Kidney (tissue), 14 donors: ENCODE data around the gene VRK2. TPM values are rescaled to one million over a fixed set of nuclear protein-coding genes. Genes with fewer than 3 reads are reported as not detected.
"Not testable (repeated sequence)": the region's sequence is repeated elsewhere in the genome, so short reads cannot be mapped to it uniquely, and the experiment has no call there.

Experiments used
- DNase-seq, 5 donors: peaks; one replicate each; pipeline ENCODE4 v3.0.0-alpha.2; 2013 to 2020
- FAIRE-seq: peaks from 2 replicates; lab custom pipeline; 2012; peaks lifted over from hg19 to GRCh38; lab: Jason Lieb, UNC
- H3K27ac ChIP-seq, 2 donors: one replicate each; pipeline ENCODE4 v1.7.0; 2013; ENCODE audit warnings: low read depth in 2 of 2, low read length in 2 of 2, inconsistent platforms in 1 of 2
- H3K27me3 ChIP-seq: one replicate; pipeline ENCODE4 v1.7.1; 2013; ENCODE audit warnings: low read length, inconsistent platforms; ENCODE audit not compliant: control insufficient read depth, insufficient read depth
- H3K36me3 ChIP-seq, 3 donors: one replicate each; pipeline versions ENCODE4 v1.7.0 to v1.7.1; 2013; ENCODE audit warnings: low read length in 3 of 3, control low read depth in 1 of 3, inconsistent platforms in 1 of 3; ENCODE audit not compliant: insufficient read depth in 3 of 3, control insufficient read depth in 2 of 3
- H3K4me1 ChIP-seq, 3 donors: one replicate each; pipeline versions ENCODE4 v1.7.0 to v1.7.1; 2013; ENCODE audit warnings: low read length in 3 of 3, inconsistent platforms in 1 of 3, low read depth in 1 of 3; ENCODE audit not compliant: control insufficient read depth in 2 of 3, insufficient read depth in 2 of 3
- H3K4me3 ChIP-seq, 3 donors: one replicate each; pipeline versions ENCODE4 v1.7.0 to v1.8.1; 2013; ENCODE audit warnings: low read length in 3 of 3, control low read depth in 1 of 3, inconsistent platforms in 1 of 3
- H3K9ac ChIP-seq, 3 donors: one replicate each; pipeline versions ENCODE4 v1.7.0 to v1.7.1; 2013; ENCODE audit warnings: low read length in 3 of 3, control low read depth in 1 of 3, inconsistent platforms in 1 of 3
- H3K9me3 ChIP-seq, 3 donors: one replicate each; pipeline versions ENCODE4 v1.7.0 to v1.7.1; 2013; ENCODE audit warnings: low read length in 3 of 3, control low read depth in 1 of 3, inconsistent platforms in 1 of 3; ENCODE audit not compliant: control insufficient read depth in 2 of 3, insufficient read depth in 1 of 3
- CTCF ChIP-seq: IDR thresholded peaks from 3 replicates; pipeline ENCODE4 v1.5.1; 2012; ENCODE audit warnings: mild to moderate bottlenecking, moderate library complexity, borderline replicate concordance; ENCODE audit not compliant: insufficient read depth; ENCODE audit errors: extremely low read depth
- intact Hi-C: fragments of 100-400 bp; cut with DNase I; formaldehyde crosslinking; loops from one replicate; pipeline ENCODE4 v1.11.1; 2022
- polyA plus RNA-seq: library from polyadenylated mRNA; stranded (reverse); fragments of 350-450 nt; fragmentation: Illumina TruSeq; extraction: RNeasy Lipid Tissue Mini Kit (QIAGEN cat#74804); gene quantifications from one replicate; pipeline ENCODE4 v1.2.3, GENCODE V29; 2014; ENCODE audit warnings: low read depth, low replicate concordance; ENCODE audit not compliant: insufficient read depth
- total RNA-seq: library from RNA; stranded (reverse); fragmentation: NEBNext Ultra II Directional; extraction: Animal tissue kit (Norgen Biotek cat#: 25700); gene quantifications from one replicate; pipeline ENCODE4 v1.2.1, GENCODE V29; 2021
- donor health status: control.
- donor health status: control.
- donor health status: control.
- donor health status: control.
- donor health status: control.
- donor health status: DM: yes; HTN: yes; CAD: no.
- donor health status: Normal renal cell carcinoma (clear cell type).

The VRK2 gene
- total and polyA plus RNA-seq, 2 donors from 2014 or later, result 7.2 to 26.5 TPM

GRCh38 chr2:58182527-58182926 lies 135.9 kb downstream of the VRK2 start:
- TF ChIP-seq CTCF, result no peak
- DNase-seq, result no peak
- no peaks in the 10 kb centered on the region for H3K4me1 ChIP-seq
- no peaks in the 10 kb centered on the region for H3K9me3 ChIP-seq
- H3K27me3 ChIP-seq, result no peaks in the 10 kb centered on the region
- no peak overlapping the region for H3K27ac ChIP-seq
- no peak overlapping the region for H3K9ac ChIP-seq
- H3K36me3 ChIP-seq, result no peaks in the 10 kb centered on the region
- H3K4me3 ChIP-seq, result no peak overlapping the region
- no peak for FAIRE-seq
- intact Hi-C loops, result no loop called here

GRCh38 chr2:58186501-58186900 lies 139.9 kb downstream of the VRK2 start:
- H3K36me3 ChIP-seq, result no peaks in the 10 kb centered on the region
- no peaks in the 10 kb centered on the region for H3K4me1 ChIP-seq
- no peaks in the 10 kb centered on the region for H3K27me3 ChIP-seq
- intact Hi-C loops, result no loop called here
- H3K4me3 ChIP-seq, result no peak overlapping the region
- no peak overlapping the region for H3K9ac ChIP-seq
- no peak overlapping the region for H3K27ac ChIP-seq
- TF ChIP-seq CTCF, result no peak
- FAIRE-seq (no peak), DNase-seq (no peak)
- no peaks in the 10 kb centered on the region for H3K9me3 ChIP-seq

- DNase-seq, H3K27me3 ChIP-seq, H3K4me1 ChIP-seq, H3K27ac ChIP-seq, H3K9me3 ChIP-seq, H3K4me3 ChIP-seq, FAIRE-seq, intact Hi-C loops, H3K9ac ChIP-seq, H3K36me3 ChIP-seq: not testable (repeated sequence)
Measured at GRCh38 chr2:58187022-58187421, 140.4 kb downstream of the VRK2 start.

GRCh38 chr2:58194458-58194857 lies 147.9 kb downstream of the VRK2 start:
- intact Hi-C loops, result no loop called here
- no peaks in the 10 kb centered on the region for H3K36me3 ChIP-seq

More at GRCh38 chr2:58194458-58194857, 147.9 kb downstream of the VRK2 start:
- Histone ChIP-seq H3K4me1 (no peaks in the 10 kb centered on the region), H3K9ac (no peak overlapping the region), H3K9me3 (no peaks in the 10 kb centered on the region), H3K4me3 (no peak overlapping the region), H3K27me3 (no peaks in the 10 kb centered on the region), H3K27ac (no peak overlapping the region)
- DNase-seq (no peak), FAIRE-seq (no peak)
- no peak for TF ChIP-seq CTCF
